Stimulated activated CD4-positive, alpha-beta T cell treated with anti-CD3 and anti-CD28 coated beads, Interleukin-2, amount 100 ng/mL, for 24 hours (primary cell): Measurements from ENCODE around the gene DPH1.
"Not testable (repeated sequence)": the region's sequence is repeated elsewhere in the genome, so short reads cannot be mapped to it uniquely, and the experiment has no call there.

Experiments used
- DNase-seq, 2 donors: peaks; one replicate each; pipeline ENCODE4 v3.0.0-alpha.2; 2020

DPH1 gene

GRCh38 chr17:2029911-2030778, at the start of gene DPH1:
DPH1 (plus strand) TSS chr17:2030153; CDS start chr17:2030170, 17 bp downstream.
- peak; percentile 89 to 90 for DNase-seq

- no peak for DNase-seq
Measured at GRCh38 chr17:1980665-1981250, 49.2 kb upstream of the DPH1 start.

- not testable (repeated sequence) for DNase-seq
Measured at GRCh38 chr17:1982793-1983366, 47.1 kb upstream of the DPH1 start.

- DNase-seq = no peak
Measured at GRCh38 chr17:1985093-1985492, 44.9 kb upstream of the DPH1 start.

GRCh38 chr17:1985686-1986085, 44.3 kb upstream of the DPH1 start:
- DNase-seq = no peak

- DNase-seq = no peak
Measured at GRCh38 chr17:1986783-1987451, 43.0 kb upstream of the DPH1 start.

GRCh38 chr17:1989135-1989534, 40.8 kb upstream of the DPH1 start:
- DNase-seq = no peak

GRCh38 chr17:1992541-1992940, 37.4 kb upstream of the DPH1 start:
- DNase-seq = no peak

GRCh38 chr17:1994707-1995106, 35.2 kb upstream of the DPH1 start:
- DNase-seq = no peak

GRCh38 chr17:1995321-1995892, 34.5 kb upstream of the DPH1 start:
- DNase-seq = no peak

GRCh38 chr17:1995907-1996799, 33.8 kb upstream of the DPH1 start:
- no peak for DNase-seq

- no peak for DNase-seq
Measured at GRCh38 chr17:1996800-1997288, 33.1 kb upstream of the DPH1 start.

GRCh38 chr17:1997289-1997926, 32.5 kb upstream of the DPH1 start:
- DNase-seq = no peak

GRCh38 chr17:1997927-1998742, 31.8 kb upstream of the DPH1 start:
- DNase-seq = peak in 1 of 2 donors; percentile 8

GRCh38 chr17:1999557-2000251, 30.2 kb upstream of the DPH1 start:
- no peak for DNase-seq

- DNase-seq = no peak
Measured at GRCh38 chr17:2002767-2003329, 27.1 kb upstream of the DPH1 start.

GRCh38 chr17:2003525-2003924, 26.4 kb upstream of the DPH1 start:
- no peak for DNase-seq

- no peak for DNase-seq
Measured at GRCh38 chr17:2004435-2004952, 25.5 kb upstream of the DPH1 start.
